SK-N-SH (cell line): ENCODE data around the gene LARGE1.

Experiments
- CTCF ChIP-seq: fragments of 200-600 bp; sonication (generic); IDR thresholded peaks from 2 replicates; pipeline ENCODE4 v1.6.1; 2017; ENCODE audit warnings: antibody characterized with exemption, mild to moderate bottlenecking, moderate library complexity
- USF2 ChIP-seq: fragments of 150-350 bp; IDR thresholded peaks from 2 replicates; pipeline ENCODE4 v1.6.1; 2017; ENCODE audit warnings: antibody characterized with exemption, low read length, low read depth, borderline replicate concordance

- no peak for TF ChIP-seq USF2
- no peak for TF ChIP-seq CTCF
Observed at GRCh38 chr22:33431300-33431699, 489.0 kb downstream of the LARGE1 start.
